GM21360 (cell line): ENCODE results near the gene FMO4.
"Not testable (repeated sequence)": the region's sequence is repeated elsewhere in the genome, so short reads cannot be mapped to it uniquely, and the experiment has no call there.

Experiments
- ATAC-seq: cut with Tn5 transposase; IDR thresholded peaks from one replicate; pipeline ENCODE4 v1.9.1; 2021; ENCODE audit warnings: mild to moderate bottlenecking, moderate library complexity; ENCODE audit not compliant: unreplicated experiment

The FMO4 gene

DNA sequence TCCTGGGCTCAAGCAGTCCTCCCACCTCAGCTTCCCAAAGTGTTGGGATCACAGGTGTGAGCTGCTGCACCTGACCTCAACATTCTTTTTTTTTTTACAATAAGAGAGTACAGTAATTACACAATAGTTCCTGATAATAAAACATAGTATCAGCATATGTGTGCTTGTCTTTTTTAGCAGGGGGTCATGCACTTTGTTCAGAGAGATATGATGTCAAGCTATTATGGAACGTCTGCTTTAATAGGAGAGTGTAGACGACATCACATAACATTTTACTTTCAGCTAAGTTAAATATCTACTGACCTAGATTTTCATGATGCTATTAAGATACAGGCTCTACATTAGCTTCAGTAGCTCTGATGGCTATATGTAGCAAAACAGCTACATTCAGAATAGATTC is 70.5 kb downstream of the FMO4 start:
- no peak for ATAC-seq

DNA sequence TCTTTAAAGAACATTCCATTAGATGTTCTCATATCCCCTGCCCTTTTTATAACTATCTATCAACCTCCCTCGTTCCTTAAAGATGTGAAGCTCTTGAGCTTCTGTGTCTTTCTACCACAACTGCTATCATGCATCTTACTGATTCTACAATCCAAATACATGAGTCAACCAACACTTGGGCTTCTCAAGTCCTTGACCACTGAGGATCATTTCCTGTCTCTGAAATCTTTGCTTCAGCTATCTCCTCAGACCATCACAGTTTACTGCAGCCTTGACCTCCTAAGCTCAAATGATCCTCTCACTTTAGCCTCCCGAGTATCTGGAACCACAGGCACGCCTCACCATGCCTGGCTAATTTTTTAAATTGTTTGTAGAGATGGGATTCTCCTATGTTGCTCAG is 75.2 kb downstream of the FMO4 start:
- no peak for ATAC-seq

DNA sequence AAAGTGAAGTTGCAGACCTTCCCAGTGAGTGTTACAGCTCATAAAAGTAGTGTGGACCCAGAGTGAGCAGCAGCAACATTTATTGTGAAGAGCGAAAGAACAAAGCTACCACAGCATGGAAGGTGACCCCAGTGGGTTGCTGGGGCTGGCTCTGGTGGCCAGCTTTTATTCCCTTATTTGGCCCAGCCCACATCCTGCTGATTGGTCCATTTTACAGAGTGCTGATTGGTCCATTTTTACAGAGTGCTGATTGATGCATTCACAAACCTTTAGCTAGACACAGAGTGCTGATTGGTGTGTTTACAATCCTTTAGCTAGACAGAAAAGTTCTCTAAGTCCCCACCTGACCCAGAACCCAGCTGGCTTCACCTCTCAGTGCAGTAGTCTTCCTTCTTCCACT is 76.8 kb downstream of the FMO4 start:
- ATAC-seq: not testable (repeated sequence)
